Measurements from ENCODE around the gene SCMH1.
"Not testable (repeated sequence)": the region's sequence is repeated elsewhere in the genome, so short reads cannot be mapped to it uniquely, and the experiment has no call there.

SCMH1 gene

GRCh38 chr1:41241749-41242341 is at the start of gene SCMH1:
SCMH1 (minus strand) TSS chr1:41242306; CDS start chr1:41186133, 56,173 bp downstream.
- DNase-seq (ENCODE audit: low read depth): no peak

- no peak for DNase-seq (ENCODE audit: low read depth)
Observed at GRCh38 chr1:41291195-41291594, 49.1 kb upstream of the SCMH1 start.

GRCh38 chr1:41289196-41289595 is 47.1 kb upstream of the SCMH1 start:
- no peak for DNase-seq (ENCODE audit: low read depth)

GRCh38 chr1:41286992-41287391 is 44.9 kb upstream of the SCMH1 start:
- DNase-seq (ENCODE audit: low read depth): no peak

GRCh38 chr1:41286486-41286885 is 44.4 kb upstream of the SCMH1 start:
- DNase-seq (ENCODE audit: low read depth): no peak

GRCh38 chr1:41285818-41286217 is 43.7 kb upstream of the SCMH1 start:
- no peak for DNase-seq (ENCODE audit: low read depth)

GRCh38 chr1:41284121-41284520 is 42.0 kb upstream of the SCMH1 start:
- no peak for DNase-seq (ENCODE audit: low read depth)

GRCh38 chr1:41282679-41283317 is 40.7 kb upstream of the SCMH1 start:
- no peak for DNase-seq (ENCODE audit: low read depth)

GRCh38 chr1:41281334-41281733 is 39.2 kb upstream of the SCMH1 start:
- DNase-seq (ENCODE audit: low read depth): no peak

GRCh38 chr1:41280202-41281032 is 38.3 kb upstream of the SCMH1 start:
- DNase-seq (ENCODE audit: low read depth): no peak

GRCh38 chr1:41278076-41278475 is 36.0 kb upstream of the SCMH1 start:
- no peak for DNase-seq (ENCODE audit: low read depth)

GRCh38 chr1:41277371-41277975 is 35.4 kb upstream of the SCMH1 start:
- no peak for DNase-seq (ENCODE audit: low read depth)

- DNase-seq (ENCODE audit: low read depth): no peak
Observed at GRCh38 chr1:41275831-41276230, 33.7 kb upstream of the SCMH1 start.

- no peak for DNase-seq (ENCODE audit: low read depth)
Observed at GRCh38 chr1:41274752-41275545, 32.8 kb upstream of the SCMH1 start.

GRCh38 chr1:41272601-41273000 is 30.5 kb upstream of the SCMH1 start:
- DNase-seq (ENCODE audit: low read depth): no peak

- DNase-seq (ENCODE audit: low read depth): peak; percentile 24
Observed at GRCh38 chr1:41268154-41268770, 26.2 kb upstream of the SCMH1 start.

GRCh38 chr1:41261926-41262618 is 20.0 kb upstream of the SCMH1 start:
- DNase-seq (ENCODE audit: low read depth): no peak

GRCh38 chr1:41260768-41261167 is 18.7 kb upstream of the SCMH1 start:
- no peak for DNase-seq (ENCODE audit: low read depth)

- DNase-seq (ENCODE audit: low read depth): no peak
Observed at GRCh38 chr1:41259221-41259620, 17.1 kb upstream of the SCMH1 start.

GRCh38 chr1:41255978-41256377 is 13.9 kb upstream of the SCMH1 start:
- DNase-seq (ENCODE audit: low read depth): no peak

GRCh38 chr1:41251120-41251519 is 9.0 kb upstream of the SCMH1 start:
- DNase-seq (ENCODE audit: low read depth): not testable (repeated sequence)
